Subcutaneous adipose tissue (tissue), 4 donors: ENCODE results near the gene MICAL2. TPM values are rescaled to one million over a fixed set of nuclear protein-coding genes. Genes with fewer than 3 reads are reported as not detected.

Experiments
- CTCF ChIP-seq: fragments of 450-650 bp; IDR thresholded peaks from one replicate; pipeline ENCODE4 v1.5.1; 2016; ENCODE audit warnings: low read depth, mild to moderate bottlenecking, control low read depth, antibody characterized with exemption, moderate library complexity
- total RNA-seq, 4 donors: library from RNA; depleted of rRNA; stranded (reverse); fragments of >200 nt; gene quantifications; one replicate each; pipeline ENCODE4 v1.1.0, GENCODE V29; 2016

Gene MICAL2
- total RNA-seq, 4 donors from 2014 or later: 11.4 to 28.4 (median 24.8) TPM

- TF ChIP-seq CTCF: no peak
Measured at GRCh38 chr11:12245549-12246016, 135.2 kb downstream of the MICAL2 start.

GRCh38 chr11:12246147-12246546, 135.8 kb downstream of the MICAL2 start:
- no peak for TF ChIP-seq CTCF

- TF ChIP-seq CTCF: no peak
Measured at GRCh38 chr11:12246989-12247388, 136.6 kb downstream of the MICAL2 start.

GRCh38 chr11:12247543-12248254, 137.3 kb downstream of the MICAL2 start:
- TF ChIP-seq CTCF: no peak

- no peak for TF ChIP-seq CTCF
Measured at GRCh38 chr11:12248330-12248729, 137.9 kb downstream of the MICAL2 start.

- no peak for TF ChIP-seq CTCF
Measured at GRCh38 chr11:12249590-12250260, 139.3 kb downstream of the MICAL2 start.
